Right lobe of liver (tissue), 6 donors: ENCODE measurements around the gene PRKACG. TPM values are rescaled to one million over a fixed set of nuclear protein-coding genes. Genes with fewer than 3 reads are reported as not detected.

Experiments
- ATAC-seq, 4 donors: fragments of 200-7000 bp; cut with Tn5 transposase; one replicate each; pipeline ENCODE4 v1.9.1; 2020; ENCODE audit warnings: mild to moderate bottlenecking in 4 of 4, moderate library complexity in 4 of 4
- DNase-seq, 3 donors: peaks; one replicate each; pipeline ENCODE4 v3.0.0-alpha.2; 2020
- H3K27ac ChIP-seq, 3 donors: fragments of 200-600 bp; one replicate each; pipeline ENCODE4 v1.8.0; 2022
- H3K27me3 ChIP-seq, 2 donors: fragments of 200-600 bp; one replicate each; pipeline ENCODE4 v1.8.0; 2022
- H3K36me3 ChIP-seq, 4 donors: fragments of 200-600 bp; sonication (generic) in 1 of 4; one replicate each; pipeline versions ENCODE4 v1.5.1 to v1.8.0; 2017 to 2022; ENCODE audit warnings: control low read depth in 1 of 4
- H3K4me1 ChIP-seq, 4 donors: fragments of 200-600 bp; sonication (generic) in 1 of 4; one replicate each; pipeline versions ENCODE4 v1.5.1 to v1.8.0; 2017 to 2022; ENCODE audit warnings: control low read depth in 1 of 4
- H3K4me3 ChIP-seq, 3 donors: fragments of 200-600 bp; one replicate each; pipeline ENCODE4 v1.8.0; 2022
- H3K9me3 ChIP-seq, 4 donors: fragments of 200-600 bp; sonication (generic) in 1 of 4; one replicate each; pipeline versions ENCODE4 v1.5.1 to v1.8.0; 2017 to 2022; ENCODE audit warnings: control low read depth in 1 of 4
- CTCF ChIP-seq, 4 donors: fragments of 200-600 bp in 3 of 4; fragments of 450-650 bp in 1 of 4; IDR thresholded peaks; one replicate each; pipeline versions ENCODE4 v1.5.1 to v1.8.0; 2016 to 2022; ENCODE audit warnings: antibody characterized with exemption in 4 of 4, mild to moderate bottlenecking in 2 of 4
- POLR2A ChIP-seq: fragments of 450-650 bp; IDR thresholded peaks from one replicate; pipeline ENCODE4 v1.6.1; 2017; ENCODE audit warnings: antibody characterized with exemption, mild to moderate bottlenecking
- WGBS: methylation state at CpG from one replicate; pipeline ENCODE4 v1.1.6; 2018; ENCODE audit warnings: low coverage, low lambda C conversion rate; ENCODE audit not compliant: insufficient coverage; ENCODE audit errors: missing lambda C conversion rate; 5-methylcytosine and 5-hydroxymethylcytosine counted together
- intact Hi-C, 2 donors: fragments of 100-400 bp; cut with DNase I; formaldehyde crosslinking; loops; one replicate each; pipeline versions ENCODE4 v1.11.2 to v1.14.1; 2022
- total RNA-seq, 6 experiments: library from RNA; depleted of rRNA in 2 of 6; stranded (reverse); fragments of >200 nt in 2 of 6; fragmentation: NEBNext Ultra II Directional in 3 of 6; extraction: Animal tissue kit (Norgen Biotek cat#: 25700) in 3 of 6; gene quantifications; one replicate each; pipeline versions ENCODE4 v1.1.0 to v1.2.4, GENCODE V29; 2016 to 2023
- donor health status: DM: no; HTN: yes; CAD: no.
- donor health status: DM: no; HTN: no; CAD: no.
- donor health status: DM: no; HTN: no; CAD: no.
- donor health status: DM: no; HTN: yes; CAD: no.
- donor health status: DM: no; HTN: yes; CAD: no.

The PRKACG gene
- total RNA-seq, 6 experiments from 2014 or later: not detected

GRCh38 chr9:69023650-69024049 is 9.7 kb upstream of the PRKACG start:
- DNase-seq (no peak), ATAC-seq (no peak)
- 50% methylated on average over 7 of the region's 7 CpGs for WGBS
- no peak overlapping the region for H3K4me3 ChIP-seq
- no peak overlapping the region for H3K27ac ChIP-seq
- TF ChIP-seq CTCF (IDR thresholded peaks at IDR 0.05) (no peak), POLR2A (no peak)
- no peaks in the 10 kb centered on the region for H3K4me1 ChIP-seq
- H3K9me3 ChIP-seq: no peaks in the 10 kb centered on the region
- no peaks in the 10 kb centered on the region for H3K27me3 ChIP-seq
- no peaks in the 10 kb centered on the region for H3K36me3 ChIP-seq
- intact Hi-C loops: no loop called here

- ATAC-seq (no peak), DNase-seq (no peak)
- intact Hi-C loops: no loop called here
- H3K36me3 ChIP-seq: no peaks in the 10 kb centered on the region
- H3K27me3 ChIP-seq: no peaks in the 10 kb centered on the region
- TF ChIP-seq CTCF (IDR thresholded peaks at IDR 0.05) (no peak), POLR2A (no peak)
- H3K9me3 ChIP-seq: no peaks in the 10 kb centered on the region
- H3K27ac ChIP-seq: no peak overlapping the region
- H3K4me1 ChIP-seq: peaks cover 0 to 3% (median 0%) of the 10 kb centered on the region in 4 donors
- 85% methylated on average over 8 of the region's 8 CpGs for WGBS
- H3K4me3 ChIP-seq: no peak overlapping the region
Measured at GRCh38 chr9:69020301-69021145, 6.6 kb upstream of the PRKACG start.

- peak in 1 of 4 donors; percentile 35 for ATAC-seq
- H3K4me1 ChIP-seq: peaks cover 0 to 3% (median 0%) of the 10 kb centered on the region in 4 donors
- no peaks in the 10 kb centered on the region for H3K9me3 ChIP-seq
- H3K36me3 ChIP-seq: no peaks in the 10 kb centered on the region
- H3K4me3 ChIP-seq: no peak overlapping the region
- no peak for TF ChIP-seq CTCF (IDR thresholded peaks at IDR 0.05)
- no peak for TF ChIP-seq POLR2A
- H3K27me3 ChIP-seq: no peaks in the 10 kb centered on the region
- DNase-seq: no peak
- H3K27ac ChIP-seq: no peak overlapping the region
- intact Hi-C loops: no loop called here
- WGBS: 32% methylated on average over 3 of the region's 3 CpGs
Measured at GRCh38 chr9:69019808-69020207, 5.9 kb upstream of the PRKACG start.

- WGBS: 59% methylated on average over 4 of the region's 5 CpGs
Measured at GRCh38 chr9:69018737-69019136, 4.8 kb upstream of the PRKACG start.

More at GRCh38 chr9:69018737-69019136, 4.8 kb upstream of the PRKACG start:
- DNase-seq (no peak), ATAC-seq (no peak)
- TF ChIP-seq POLR2A: no peak
- Histone ChIP-seq H3K27ac (no peak overlapping the region), H3K27me3 (no peaks in the 10 kb centered on the region), H3K4me1 (peaks cover 0 to 3% (median 0%) of the 10 kb centered on the region in 4 donors), H3K4me3 (no peak overlapping the region), H3K36me3 (no peaks in the 10 kb centered on the region), H3K9me3 (no peaks in the 10 kb centered on the region)
- intact Hi-C loops: no loop called here
